Measurements from ENCODE around the gene RTP3.

GRCh38 chr3:46489381-46489780 lies 8.4 kb upstream of the RTP3 start:
- no peak for TF ChIP-seq CTCF (IDR thresholded peaks at IDR 0.05)
- TF ChIP-seq POLR2A (IDR thresholded peaks at IDR 0.05) = no peak

Data from body of pancreas (tissue), 4 donors.